Liver (tissue), 9 donors: Measurements from ENCODE around the gene MAPK1. TPM values are rescaled to one million over a fixed set of nuclear protein-coding genes. Genes with fewer than 3 reads are reported as not detected.
"Not testable (repeated sequence)": the region's sequence is repeated elsewhere in the genome, so short reads cannot be mapped to it uniquely, and the experiment has no call there.

Experiments
- DNase-seq: peaks from one replicate; pipeline ENCODE4 v3.0.0-alpha.2; 2017; ENCODE audit warnings: low spot score
- H3K27ac ChIP-seq, 2 donors: one replicate each; pipeline ENCODE4 v1.7.0; 2013; ENCODE audit warnings: inconsistent platforms in 2 of 2, low read length in 2 of 2, control low read depth in 1 of 2, low read depth in 1 of 2, mild to moderate bottlenecking in 1 of 2
- H3K27me3 ChIP-seq, 4 donors: one replicate each; pipeline versions ENCODE4 v1.6.1 to v1.7.0; 2013; ENCODE audit warnings: low read length in 3 of 4, inconsistent platforms in 1 of 4, mild to moderate bottlenecking in 1 of 4, moderate library complexity in 1 of 4; ENCODE audit not compliant: control insufficient read depth in 4 of 4, insufficient read depth in 4 of 4
- H3K36me3 ChIP-seq, 4 donors: one replicate each; pipeline versions ENCODE4 v1.6.1 to v1.7.0; 2013; ENCODE audit warnings: low read length in 3 of 4, mild to moderate bottlenecking in 3 of 4, low read depth in 1 of 4, moderate library complexity in 1 of 4; ENCODE audit not compliant: control insufficient read depth in 4 of 4, insufficient read depth in 3 of 4
- H3K4me1 ChIP-seq, 4 donors: one replicate each; pipeline versions ENCODE4 v1.6.1 to v1.7.0; 2013; ENCODE audit warnings: low read length in 3 of 4, mild to moderate bottlenecking in 3 of 4, moderate library complexity in 1 of 4; ENCODE audit not compliant: control insufficient read depth in 4 of 4, insufficient read depth in 4 of 4
- H3K4me3 ChIP-seq, 3 donors: one replicate each; pipeline versions ENCODE4 v1.6.1 to v1.7.0; 2013; ENCODE audit warnings: low read length in 3 of 3, control low read depth in 1 of 3, low read depth in 1 of 3, mild to moderate bottlenecking in 1 of 3
- H3K9ac ChIP-seq, 2 donors: one replicate each; pipeline ENCODE4 v1.7.0; 2013; ENCODE audit warnings: low read length in 2 of 2, mild to moderate bottlenecking in 2 of 2, moderate library complexity in 2 of 2, control low read depth in 1 of 2, low read depth in 1 of 2
- H3K9me3 ChIP-seq, 4 donors: one replicate each; pipeline versions ENCODE4 v1.6.1 to v1.7.0; 2013; ENCODE audit warnings: low read length in 3 of 4; ENCODE audit not compliant: control insufficient read depth in 4 of 4
- ATF3 ChIP-seq: IDR thresholded peaks from 2 replicates; pipeline ENCODE4 v1.6.1; 2016; ENCODE audit warnings: antibody characterized with exemption
- EGR1 ChIP-seq, 2 donors: IDR thresholded peaks; 2 replicates each; pipeline ENCODE4 v1.6.1; 2016 to 2018; ENCODE audit warnings: antibody characterized with exemption in 2 of 2, low read depth in 2 of 2
- HNF4A ChIP-seq, 2 donors: conservative IDR thresholded peaks; 2 replicates each; pipeline ENCODE4 v1.6.1; 2016; ENCODE audit warnings: antibody characterized with exemption in 2 of 2, mild to moderate bottlenecking in 2 of 2
- HNF4G ChIP-seq: IDR thresholded peaks from 2 replicates; pipeline ENCODE4 v1.6.1; 2016; ENCODE audit warnings: antibody characterized with exemption
- NR2F2 ChIP-seq: IDR thresholded peaks from 2 replicates; pipeline ENCODE4 v1.6.1; 2016; ENCODE audit warnings: antibody characterized with exemption
- RXRA ChIP-seq, 2 donors: IDR thresholded peaks; 2 replicates each; pipeline ENCODE4 v1.6.1; 2017 to 2018; ENCODE audit warnings: antibody characterized with exemption in 2 of 2, mild to moderate bottlenecking in 1 of 2
- SP1 ChIP-seq: IDR thresholded peaks from 2 replicates; pipeline ENCODE4 v1.6.1; 2018; ENCODE audit warnings: antibody characterized with exemption, mild to moderate bottlenecking
- TAF1 ChIP-seq: conservative IDR thresholded peaks from 2 replicates; pipeline ENCODE4 v1.6.1; 2016; ENCODE audit warnings: antibody characterized with exemption, mild to moderate bottlenecking
- YY1 ChIP-seq: IDR thresholded peaks from 2 replicates; pipeline ENCODE4 v1.6.1; 2016; ENCODE audit warnings: antibody characterized with exemption, mild to moderate bottlenecking
- WGBS: extraction: QIAGEN DNeasy Blood & Tissue Kit; methylation state at CpG from one replicate; pipeline ENCODE4 v1.1.7; 2013; 5-methylcytosine and 5-hydroxymethylcytosine counted together
- polyA plus RNA-seq, 2 donors: library from polyadenylated mRNA; stranded (reverse) in 1 of 2; unstranded in 1 of 2; fragments of 200-250 nt in 1 of 2; fragments of >200 nt in 1 of 2; fragmentation: Nextera tagmentation in 1 of 2; extraction: Ambion mirVana in 1 of 2; gene quantifications; one replicate each; pipeline versions ENCODE4 v1.2.1 to v1.2.3, GENCODE V29; 2013 to 2015
- total RNA-seq, 2 donors: library from RNA; depleted of rRNA; stranded (reverse); fragments of >200 nt; gene quantifications; one replicate each; pipeline ENCODE4 v1.2.3, GENCODE V29; 2014
- TF ChIP-seq, protein P1 (sequence below): IDR thresholded peaks from 2 replicates; pipeline ENCODE4 v1.6.1; 2016; ENCODE audit warnings: antibody characterized with exemption
- TF ChIP-seq, protein P2 (sequence below): IDR thresholded peaks from 2 replicates; pipeline ENCODE4 v1.6.1; 2016; ENCODE audit warnings: antibody characterized with exemption
- donor health status: healthy.
- donor health status: healthy.
- donor health status: healthy.
- donor health status: healthy.
- donor health status: healthy.

Gene MAPK1
- total and polyA plus RNA-seq, 4 donors = 8.3 to 31.8 (median 22.8) TPM

- Histone ChIP-seq H3K27me3 (no peaks in the 10 kb centered on the region), H3K9me3 (no peaks in the 10 kb centered on the region), H3K9ac (no peak overlapping the region), H3K27ac (no peak overlapping the region), H3K4me3 (no peak overlapping the region), H3K4me1 (no peaks in the 10 kb centered on the region), H3K36me3 (peaks cover 9 to 42% (median 41%) of the 10 kb centered on the region in 4 donors)
- no peak for DNase-seq
- WGBS = 98% methylated on average over 1 of the region's 1 CpG
- TF ChIP-seq ATF3 = no peak
These were observed 64.8 kb downstream of the MAPK1 start for GRCh38 chr22:21802673-21803072.

GRCh38 chr22:21802056-21802455, 65.4 kb downstream of the MAPK1 start:
- H3K27me3 ChIP-seq = no peaks in the 10 kb centered on the region
- DNase-seq = no peak
- 97% methylated on average over 9 of the region's 9 CpGs for WGBS

DNA sequence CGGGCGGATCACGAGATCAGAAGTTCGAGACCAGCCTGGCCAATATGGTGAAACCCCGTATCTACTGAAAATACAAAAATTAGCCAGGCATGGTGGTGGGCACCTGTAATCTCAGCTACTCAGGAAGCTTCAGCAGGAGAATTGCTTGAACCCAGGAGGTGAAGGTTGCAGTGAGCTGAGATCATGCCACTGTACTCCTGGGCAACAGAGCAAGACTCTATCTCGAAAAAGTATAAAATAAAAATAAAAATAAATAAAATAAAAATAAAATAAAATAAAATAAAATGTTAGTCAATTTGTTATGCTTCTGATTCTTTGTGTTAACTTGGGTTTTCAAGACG, 66.2 kb downstream of the MAPK1 start:
- H3K27me3 ChIP-seq, H3K9me3 ChIP-seq, H3K27ac ChIP-seq, DNase-seq, H3K4me1 ChIP-seq, H3K9ac ChIP-seq, H3K4me3 ChIP-seq: not testable (repeated sequence)
- WGBS = 98% methylated on average over 7 of the region's 7 CpGs
- H3K36me3 ChIP-seq = peaks cover 9 to 47% (median 41%) of the 10 kb centered on the region in 4 donors

More at GRCh38 chr22:21802056-21802455, 65.4 kb downstream of the MAPK1 start:
- no peaks in the 10 kb centered on the region for H3K9me3 ChIP-seq
- TF ChIP-seq HNF4A (conservative IDR thresholded peaks at IDR 0.05) (no peak), HNF4G (no peak), EGR1 (IDR thresholded peaks at IDR 0.05; ENCODE audit: low read depth in 2 of 2) (no peak), YY1 (no peak)
- TF ChIP-seq, protein P1, sequence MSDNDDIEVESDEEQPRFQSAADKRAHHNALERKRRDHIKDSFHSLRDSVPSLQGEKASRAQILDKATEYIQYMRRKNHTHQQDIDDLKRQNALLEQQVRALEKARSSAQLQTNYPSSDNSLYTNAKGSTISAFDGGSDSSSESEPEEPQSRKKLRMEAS = no peak
- peaks cover 9 to 45% (median 40%) of the 10 kb centered on the region in 4 donors for H3K36me3 ChIP-seq
- H3K9ac ChIP-seq = no peak overlapping the region
- no peak overlapping the region for H3K4me3 ChIP-seq
- H3K4me1 ChIP-seq = no peaks in the 10 kb centered on the region
- H3K27ac ChIP-seq = no peak overlapping the region

GRCh38 chr22:21800552-21801303, 66.7 kb downstream of the MAPK1 start:
- Histone ChIP-seq H3K27me3 (no peaks in the 10 kb centered on the region), H3K9ac (no peak overlapping the region), H3K4me1 (no peaks in the 10 kb centered on the region), H3K36me3 (peaks cover 9 to 42% (median 37%) of the 10 kb centered on the region in 4 donors), H3K27ac (no peak overlapping the region), H3K9me3 (no peaks in the 10 kb centered on the region), H3K4me3 (no peak overlapping the region)
- TF ChIP-seq NR2F2 (no peak), HNF4G (no peak), RXRA (IDR thresholded peaks at IDR 0.05) (no peak), YY1 (no peak), SP1 (no peak), HNF4A (conservative IDR thresholded peaks at IDR 0.05) (no peak), ATF3 (no peak), TAF1 (no peak)
- TF ChIP-seq, protein P2, sequence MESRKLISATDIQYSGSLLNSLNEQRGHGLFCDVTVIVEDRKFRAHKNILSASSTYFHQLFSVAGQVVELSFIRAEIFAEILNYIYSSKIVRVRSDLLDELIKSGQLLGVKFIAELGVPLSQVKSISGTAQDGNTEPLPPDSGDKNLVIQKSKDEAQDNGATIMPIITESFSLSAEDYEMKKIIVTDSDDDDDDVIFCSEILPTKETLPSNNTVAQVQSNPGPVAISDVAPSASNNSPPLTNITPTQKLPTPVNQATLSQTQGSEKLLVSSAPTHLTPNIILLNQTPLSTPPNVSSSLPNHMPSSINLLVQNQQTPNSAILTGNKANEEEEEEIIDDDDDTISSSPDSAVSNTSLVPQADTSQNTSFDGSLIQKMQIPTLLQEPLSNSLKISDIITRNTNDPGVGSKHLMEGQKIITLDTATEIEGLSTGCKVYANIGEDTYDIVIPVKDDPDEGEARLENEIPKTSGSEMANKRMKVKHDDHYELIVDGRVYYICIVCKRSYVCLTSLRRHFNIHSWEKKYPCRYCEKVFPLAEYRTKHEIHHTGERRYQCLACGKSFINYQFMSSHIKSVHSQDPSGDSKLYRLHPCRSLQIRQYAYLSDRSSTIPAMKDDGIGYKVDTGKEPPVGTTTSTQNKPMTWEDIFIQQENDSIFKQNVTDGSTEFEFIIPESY = no peak
- DNase-seq = no peak
- WGBS = 98% methylated on average over 9 of the region's 9 CpGs
